NCI-H1092 (cell line): ENCODE data around the gene HECW1.
"Not testable (repeated sequence)": the region's sequence is repeated elsewhere in the genome, so short reads cannot be mapped to it uniquely, and the experiment has no call there.

Source experiments
- DNase-seq: peaks from one replicate; lab custom pipeline; 2025; lab: John Stamatoyannopoulos, UW

The HECW1 gene

GRCh38 chr7:43112941-43113621 is 634 bp downstream of the HECW1 start:
- no peak for DNase-seq

GRCh38 chr7:43113622-43114457 is 1.4 kb downstream of the HECW1 start:
- no peak for DNase-seq

GRCh38 chr7:43114458-43114780 is 2.0 kb downstream of the HECW1 start:
- DNase-seq, result no peak

GRCh38 chr7:43116451-43116850 is 4.0 kb downstream of the HECW1 start:
- no peak for DNase-seq

DNA sequence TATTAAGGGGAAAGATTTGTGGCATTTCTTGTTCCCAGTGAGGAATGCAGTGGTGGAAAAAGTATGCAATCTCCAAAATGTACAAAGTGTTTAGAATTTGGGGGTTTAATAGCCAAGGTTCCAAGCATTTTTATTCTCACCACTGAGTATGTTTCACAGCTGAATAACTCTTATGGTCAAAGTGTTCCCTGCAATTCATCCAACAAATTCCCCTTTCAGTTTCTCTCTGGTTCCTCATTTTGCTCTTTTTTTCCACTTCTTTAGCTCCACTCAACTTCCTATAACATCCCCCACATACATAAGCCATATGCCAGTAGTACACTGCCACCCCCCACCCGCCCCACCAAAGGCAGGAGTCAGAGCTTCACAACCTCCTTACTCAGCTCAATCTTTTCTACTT is 4.6 kb downstream of the HECW1 start:
- DNase-seq, result no peak

GRCh38 chr7:43117861-43118260 is 5.4 kb downstream of the HECW1 start:
- no peak for DNase-seq

- DNase-seq, result no peak
These were observed 5.9 kb downstream of the HECW1 start for GRCh38 chr7:43118313-43118712.

DNA sequence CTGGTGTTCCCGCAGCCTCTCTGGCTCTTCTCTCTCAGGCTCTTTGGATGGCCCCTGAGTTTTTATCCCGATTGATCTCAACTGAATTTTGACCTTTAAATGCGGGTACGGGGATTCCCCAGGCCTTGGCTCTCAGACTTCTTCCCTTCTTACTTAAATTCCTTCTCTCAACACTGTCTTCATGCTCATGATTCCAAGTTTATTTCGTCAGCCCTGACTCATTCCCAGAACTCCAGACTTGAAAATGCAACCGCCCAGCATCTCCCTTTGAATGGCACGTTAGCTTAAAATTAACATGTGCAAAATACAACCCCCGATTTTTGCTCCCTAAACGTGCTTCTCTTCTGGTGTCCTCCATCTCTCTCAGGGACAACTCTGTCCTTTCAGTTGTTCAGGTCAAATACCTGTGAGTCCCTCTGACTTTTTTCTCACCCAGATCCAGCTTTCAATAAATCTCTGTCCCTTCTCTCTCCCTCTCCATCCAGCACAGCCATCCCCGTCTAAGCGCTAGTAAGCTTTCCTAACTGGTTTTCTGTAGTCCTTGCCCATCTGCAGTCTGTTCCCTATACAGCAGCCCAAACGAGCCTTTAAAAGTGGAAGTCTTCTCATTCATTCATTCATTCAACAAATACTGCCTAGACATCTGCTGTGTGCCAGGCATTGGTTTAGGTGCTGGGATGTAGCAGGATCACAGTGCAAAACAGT is 7.1 kb downstream of the HECW1 start:
- no peak for DNase-seq

GRCh38 chr7:43121973-43122372 is 9.5 kb downstream of the HECW1 start:
- no peak for DNase-seq

DNA sequence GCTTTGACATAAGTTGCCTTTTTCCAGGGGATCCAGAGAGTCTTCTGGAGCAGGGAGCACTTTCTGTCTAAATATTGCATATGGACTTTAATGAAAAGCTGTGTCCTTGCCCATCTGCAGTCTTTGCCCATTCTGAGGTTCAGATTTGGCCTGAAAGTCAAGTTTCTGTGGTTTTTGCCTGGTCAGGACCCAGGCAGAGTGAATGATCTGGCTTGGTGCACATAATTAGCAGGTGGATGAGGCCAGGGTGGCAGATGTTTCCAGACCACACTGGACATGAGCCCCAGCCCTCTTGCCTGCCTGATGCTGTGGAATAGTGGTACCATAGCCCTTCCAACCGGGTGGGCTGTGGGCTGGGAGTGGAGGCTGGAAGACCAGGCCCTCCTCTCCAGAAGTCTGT is 11.0 kb downstream of the HECW1 start:
- DNase-seq, result no peak

GRCh38 chr7:43124388-43124787 is 11.9 kb downstream of the HECW1 start:
- no peak for DNase-seq

DNA sequence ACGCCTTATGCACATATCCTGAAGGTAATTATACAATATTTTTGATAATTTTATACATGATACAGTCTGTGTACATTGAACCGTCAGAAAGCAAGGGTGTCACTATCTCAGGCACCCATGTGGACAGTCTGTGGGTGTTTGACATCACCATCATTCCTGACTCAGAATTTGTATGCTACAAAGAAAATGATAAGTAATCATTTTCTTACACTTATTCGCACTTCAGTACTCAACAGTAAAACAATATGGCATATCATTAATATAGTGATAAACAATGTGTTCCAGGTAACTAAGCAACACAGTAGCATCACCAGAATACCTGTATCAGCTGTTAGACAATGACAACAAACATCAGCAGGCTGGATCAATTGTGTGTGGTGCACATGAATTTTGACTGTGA is 17.9 kb downstream of the HECW1 start:
- DNase-seq, result no peak

DNA sequence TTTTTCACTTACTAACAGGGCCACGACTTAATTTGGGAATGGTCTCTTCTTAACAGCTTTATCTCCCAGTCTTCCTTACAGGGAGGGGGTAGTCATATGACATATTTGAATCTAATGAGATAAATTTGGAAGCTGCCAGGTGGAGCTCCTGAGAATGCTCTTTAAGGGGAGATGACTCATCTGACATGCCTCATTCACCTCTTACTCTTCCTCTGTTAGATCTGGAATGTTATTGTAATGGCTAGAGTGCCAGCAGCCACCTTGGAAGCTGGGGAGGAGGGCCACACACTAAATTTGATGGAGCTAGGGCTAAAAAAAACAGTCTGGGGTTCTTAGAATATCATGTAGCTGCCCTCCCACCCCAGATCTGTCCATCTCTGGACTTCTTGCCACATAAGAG is 22.7 kb downstream of the HECW1 start:
- no peak for DNase-seq

DNA sequence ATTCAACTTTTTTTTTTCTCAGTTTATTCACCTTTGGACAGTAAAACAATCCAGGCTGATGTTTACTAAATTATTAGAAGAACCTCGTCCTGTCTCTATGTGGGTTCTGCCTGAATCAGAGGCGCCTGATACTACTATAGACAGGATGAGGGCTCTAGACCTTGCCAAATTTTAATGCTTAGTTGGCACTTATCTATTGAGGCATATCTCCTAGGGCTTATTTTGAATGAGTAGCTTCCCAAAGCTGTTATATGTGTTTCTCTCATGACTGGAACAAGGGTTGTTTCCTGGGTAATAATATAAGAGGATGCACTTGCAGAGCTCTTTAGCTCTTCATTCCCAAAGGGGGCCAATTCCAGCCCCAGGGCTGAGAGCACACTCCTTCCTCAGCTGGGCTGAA is 23.6 kb downstream of the HECW1 start:
- no peak for DNase-seq

DNA sequence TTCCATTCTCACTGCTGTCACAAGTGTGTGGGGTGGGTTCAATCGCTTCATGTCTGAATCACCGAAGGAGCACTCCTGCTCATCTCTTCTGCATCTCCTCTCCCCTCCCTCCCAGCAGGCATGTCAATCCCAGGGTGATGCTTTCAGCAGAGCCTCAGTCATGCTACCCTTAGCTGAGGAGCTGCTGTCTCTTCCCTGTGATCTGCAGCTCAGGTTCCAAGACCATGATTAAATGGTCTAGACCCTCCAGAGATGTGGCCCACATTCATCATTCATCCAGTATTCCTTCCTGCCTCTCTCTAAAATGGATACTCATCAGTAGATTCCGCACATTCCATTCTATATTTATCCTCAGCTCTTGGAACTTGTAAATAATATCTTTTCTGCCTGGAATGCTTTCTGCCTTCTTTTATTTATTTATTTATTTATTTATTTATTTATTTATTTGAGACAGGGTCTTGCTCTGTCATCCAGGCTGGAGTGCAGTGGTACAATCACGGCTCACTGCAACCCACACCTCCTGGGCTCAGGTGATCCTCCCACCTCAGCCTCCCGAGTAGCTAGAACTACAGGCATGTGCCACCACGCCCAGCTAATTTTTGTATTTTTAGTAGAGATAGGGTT is 24.8 kb downstream of the HECW1 start:
- DNase-seq, result not testable (repeated sequence)

GRCh38 chr7:43137811-43138210 is 25.4 kb downstream of the HECW1 start:
- DNase-seq, result no peak

DNA sequence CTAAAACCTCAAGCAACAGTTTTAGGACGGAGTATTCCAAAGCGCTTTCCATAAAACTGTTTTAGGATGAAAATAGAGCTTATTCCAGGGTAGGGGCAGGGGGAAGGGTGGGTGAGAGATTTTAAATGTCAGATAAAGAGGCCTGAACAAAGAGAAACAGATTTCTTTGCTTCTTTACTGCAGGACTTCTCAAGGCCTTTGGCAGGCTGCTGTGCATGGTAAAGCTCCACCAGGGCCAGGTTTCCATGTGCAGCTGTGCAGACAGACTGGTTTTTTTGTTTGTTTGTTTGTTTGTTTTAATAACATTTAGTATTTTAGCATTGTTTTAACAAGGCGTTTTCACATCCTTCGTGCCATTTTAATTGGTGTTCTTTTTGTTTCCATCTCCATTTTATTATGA is 26.3 kb downstream of the HECW1 start:
- no peak for DNase-seq

- DNase-seq, result no peak
These were observed 26.7 kb downstream of the HECW1 start for GRCh38 chr7:43139137-43139536.

- DNase-seq, result no peak
These were observed 27.7 kb downstream of the HECW1 start for GRCh38 chr7:43140186-43140585.

DNA sequence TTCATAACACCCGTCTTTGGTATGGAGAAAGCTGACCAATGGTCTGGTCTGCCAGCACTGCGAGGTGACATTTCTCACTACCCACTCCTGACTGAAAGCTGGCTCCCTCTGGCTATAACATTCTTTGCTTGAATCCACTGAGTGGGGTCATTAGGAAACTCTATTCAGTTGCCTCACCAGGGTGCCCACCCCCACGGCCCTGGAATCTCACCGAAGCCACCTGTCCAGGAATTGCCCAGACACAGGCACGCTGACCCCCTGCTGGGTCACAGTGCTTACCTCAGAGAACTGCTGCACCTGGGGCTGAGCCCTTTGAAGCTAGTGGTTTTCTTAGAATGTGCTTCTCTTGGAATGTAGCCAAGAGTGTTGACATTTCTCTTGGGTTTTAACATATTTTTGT is 28.6 kb downstream of the HECW1 start:
- DNase-seq, result no peak

GRCh38 chr7:43142703-43143102 is 30.3 kb downstream of the HECW1 start:
- no peak for DNase-seq

DNA sequence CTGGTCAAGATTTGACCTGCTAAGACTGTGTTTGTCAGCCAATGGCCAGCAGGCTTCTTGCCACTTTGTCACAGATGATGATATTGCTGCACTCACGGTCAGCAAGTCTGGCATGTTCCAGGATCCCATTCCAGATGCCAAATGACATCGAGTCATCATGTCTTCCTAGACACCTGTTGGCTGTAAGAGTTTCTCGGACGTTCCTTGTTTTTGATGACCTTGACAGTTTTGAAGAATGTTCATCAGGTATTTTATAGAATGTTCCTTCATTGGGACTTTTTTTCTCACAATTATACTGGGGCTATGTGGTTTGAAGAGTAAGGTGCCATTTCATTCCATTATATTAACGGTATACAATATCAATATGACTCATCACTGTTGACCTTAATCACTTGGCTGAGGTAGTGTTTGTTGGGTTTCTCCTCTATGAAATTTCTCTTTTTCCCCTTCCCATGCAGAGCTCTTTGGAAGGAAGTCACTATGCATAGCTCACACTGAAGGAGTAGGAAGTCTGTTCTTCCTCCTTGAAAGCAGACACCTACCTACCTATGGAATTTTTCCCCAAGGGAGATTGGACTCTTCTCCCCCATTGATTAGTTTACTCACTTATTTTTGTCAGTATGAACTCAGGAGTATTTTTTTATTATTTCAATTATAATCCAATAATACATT is 31.6 kb downstream of the HECW1 start:
- no peak for DNase-seq
